ENCODE results near the gene GALNT14.

DNA sequence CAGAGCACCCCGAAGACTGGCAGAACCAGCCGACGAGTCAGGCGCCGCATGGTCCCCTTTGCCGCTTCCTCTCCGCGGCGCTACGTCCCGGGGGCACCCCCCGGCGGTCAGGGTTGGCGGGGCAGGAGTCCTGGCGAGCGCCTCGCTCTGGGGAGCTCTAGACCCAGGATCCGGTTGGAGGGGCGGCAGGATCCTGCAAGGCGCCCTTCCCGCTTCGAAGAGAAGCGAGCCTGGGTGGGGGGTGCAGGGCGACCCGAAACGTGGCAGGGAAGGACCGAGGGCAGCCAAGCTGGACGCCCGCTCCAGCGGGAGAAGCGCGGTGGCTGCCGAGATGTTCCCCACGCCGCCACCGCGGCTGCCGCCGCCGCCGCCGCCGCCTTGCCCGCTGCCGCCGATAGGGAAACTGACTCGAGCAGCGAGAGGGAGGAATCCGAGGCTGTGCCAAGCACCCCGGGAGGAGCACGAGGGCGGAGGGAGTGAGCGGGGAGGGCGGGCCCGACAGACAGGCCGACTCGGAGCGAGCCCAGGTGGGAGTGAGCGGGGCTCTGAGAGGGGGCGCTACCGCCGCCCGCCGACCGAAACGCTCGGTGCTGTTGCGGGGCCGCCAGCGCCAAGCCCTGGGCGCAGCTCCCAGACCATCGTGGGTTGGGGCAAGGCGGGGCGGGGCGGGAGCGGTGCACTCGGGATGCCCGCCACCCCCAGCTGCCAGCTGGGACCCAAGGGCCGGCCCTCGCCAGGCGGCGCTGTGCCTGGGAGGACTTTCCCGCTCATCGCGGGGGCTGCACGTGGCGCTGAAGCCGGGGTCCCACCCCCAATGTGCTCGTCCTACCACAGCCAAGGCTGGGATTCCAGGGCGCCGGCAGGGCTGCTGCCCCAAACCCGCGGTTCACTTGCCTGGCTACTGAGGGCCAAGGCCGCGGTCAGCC is at the start of gene GALNT14:
- TF ChIP-seq RARB (CRISPR knock-in tag; IDR thresholded peaks at IDR 0.05) (no peak), ZC3H10 (CRISPR knock-in tag; IDR thresholded peaks at IDR 0.05) (no peak), ARNTL (CRISPR knock-in tag; IDR thresholded peaks at IDR 0.05; ENCODE audit: borderline replicate concordance, low read depth) (no peak), PPARA (CRISPR knock-in tag; IDR thresholded peaks at IDR 0.05; ENCODE audit: borderline replicate concordance) (no peak), ZNF565 (CRISPR knock-in tag; conservative IDR thresholded peaks at IDR 0.05; ENCODE audit: low read depth) (no peak)
- TF ChIP-seq, protein P1, sequence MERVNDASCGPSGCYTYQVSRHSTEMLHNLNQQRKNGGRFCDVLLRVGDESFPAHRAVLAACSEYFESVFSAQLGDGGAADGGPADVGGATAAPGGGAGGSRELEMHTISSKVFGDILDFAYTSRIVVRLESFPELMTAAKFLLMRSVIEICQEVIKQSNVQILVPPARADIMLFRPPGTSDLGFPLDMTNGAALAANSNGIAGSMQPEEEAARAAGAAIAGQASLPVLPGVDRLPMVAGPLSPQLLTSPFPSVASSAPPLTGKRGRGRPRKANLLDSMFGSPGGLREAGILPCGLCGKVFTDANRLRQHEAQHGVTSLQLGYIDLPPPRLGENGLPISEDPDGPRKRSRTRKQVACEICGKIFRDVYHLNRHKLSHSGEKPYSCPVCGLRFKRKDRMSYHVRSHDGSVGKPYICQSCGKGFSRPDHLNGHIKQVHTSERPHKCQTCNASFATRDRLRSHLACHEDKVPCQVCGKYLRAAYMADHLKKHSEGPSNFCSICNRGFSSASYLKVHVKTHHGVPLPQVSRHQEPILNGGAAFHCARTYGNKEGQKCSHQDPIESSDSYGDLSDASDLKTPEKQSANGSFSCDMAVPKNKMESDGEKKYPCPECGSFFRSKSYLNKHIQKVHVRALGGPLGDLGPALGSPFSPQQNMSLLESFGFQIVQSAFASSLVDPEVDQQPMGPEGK (CRISPR knock-in tag; IDR thresholded peaks at IDR 0.05; ENCODE audit: borderline replicate concordance): no peak
- TF ChIP-seq, protein P2, sequence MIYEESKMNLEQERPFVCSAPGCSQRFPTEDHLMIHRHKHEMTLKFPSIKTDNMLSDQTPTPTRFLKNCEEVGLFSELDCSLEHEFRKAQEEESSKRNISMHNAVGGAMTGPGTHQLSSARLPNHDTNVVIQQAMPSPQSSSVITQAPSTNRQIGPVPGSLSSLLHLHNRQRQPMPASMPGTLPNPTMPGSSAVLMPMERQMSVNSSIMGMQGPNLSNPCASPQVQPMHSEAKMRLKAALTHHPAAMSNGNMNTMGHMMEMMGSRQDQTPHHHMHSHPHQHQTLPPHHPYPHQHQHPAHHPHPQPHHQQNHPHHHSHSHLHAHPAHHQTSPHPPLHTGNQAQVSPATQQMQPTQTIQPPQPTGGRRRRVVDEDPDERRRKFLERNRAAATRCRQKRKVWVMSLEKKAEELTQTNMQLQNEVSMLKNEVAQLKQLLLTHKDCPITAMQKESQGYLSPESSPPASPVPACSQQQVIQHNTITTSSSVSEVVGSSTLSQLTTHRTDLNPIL (CRISPR knock-in tag; IDR thresholded peaks at IDR 0.05; ENCODE audit: low read depth): no peak
